Motor neuron (in vitro differentiated cells): ENCODE data around the gene PTPRD. TPM values are rescaled to one million over a fixed set of nuclear protein-coding genes. Genes with fewer than 3 reads are reported as not detected.
"Not testable (repeated sequence)": the region's sequence is repeated elsewhere in the genome, so short reads cannot be mapped to it uniquely, and the experiment has no call there.

Experiments used
- ATAC-seq, 8 experiments: fragments of 200-7000 bp; cut with Tn5 transposase; replicated peaks in 6 of 8; 2 replicates each; pipeline ENCODE4 v1.8.0; 2021; ENCODE audit warnings: mild to moderate bottlenecking in 8 of 8, moderate library complexity in 8 of 8
- H3K27ac ChIP-seq, 2 donors: fragments of 250-450 bp; sonication (Bioruptor Pico); 2 replicates each; pipeline ENCODE4 v1.9.0; 2021; ENCODE audit warnings: antibody characterized with exemption in 2 of 2, mild to moderate bottlenecking in 2 of 2, moderate library complexity in 1 of 2
- H3K4me1 ChIP-seq, 2 donors: fragments of 250-450 bp; sonication (Bioruptor Pico); replicated peaks in 1 of 2; 2 replicates each; pipeline ENCODE4 v1.6.1; 2021; ENCODE audit warnings: antibody characterized with exemption in 2 of 2, mild to moderate bottlenecking in 2 of 2, moderate library complexity in 1 of 2
- H3K4me3 ChIP-seq, 5 donors: fragments of 250-450 bp; sonication (Bioruptor Pico); 2 replicates each; pipeline ENCODE4 v1.9.0; 2021; ENCODE audit warnings: antibody characterized with exemption in 5 of 5, mild to moderate bottlenecking in 5 of 5, moderate library complexity in 4 of 5
- WGBS, 10 experiments: fragments of 450-650 bp; shearing (Covaris generic); methylation state at CpG; one replicate each; pipeline ENCODE4 v1.0.0; 2022; 5-methylcytosine and 5-hydroxymethylcytosine counted together
- in situ Hi-C, 9 experiments: fragments of 400-800 bp; cut with MboI; loops; one replicate each; pipeline ENCODE4 v1.15.0; 2021; ENCODE audit warnings: low sequenced_read_pairs in 9 of 9, low pct_unique_long_range_greater_than_20kb in 2 of 9; ENCODE audit not compliant: unreplicated experiment in 9 of 9
- total RNA-seq, 8 experiments: library from RNA; unstranded; fragments of 300-600 nt; gene quantifications; 2 replicates each; pipeline versions ENCODE4 v1.2.3 to v1.2.4, GENCODE V29; 2022

Gene PTPRD
- total RNA-seq, 8 experiments from 2014 or later: 0.15 to 175 (median 72.8) TPM

- H3K4me1 ChIP-seq: peaks cover 0 to 16% of the 10 kb centered on the region in 2 donors
- H3K27ac ChIP-seq: no peak overlapping the region
- in situ Hi-C loops: no loop called here
- no peak overlapping the region for H3K4me3 ChIP-seq
- WGBS, 10 experiments: 0 to 94% (median 55%) methylated on average over 1 to 4 of the region's 4 CpGs
- ATAC-seq: peak in 4 of 8 experiments; percentile 70 to 83 (median 72)
Measured at GRCh38 chr9:10443181-10443867, 169.5 kb downstream of the PTPRD start.

GRCh38 chr9:10438955-10439354 lies 173.8 kb downstream of the PTPRD start:
- Histone ChIP-seq H3K4me1 (peaks cover 0 to 16% of the 10 kb centered on the region in 2 donors), H3K4me3 (no peak overlapping the region), H3K27ac (no peak overlapping the region)
- in situ Hi-C loops: no loop called here
- no peak for ATAC-seq
- 0 to 100% (median 72%) methylated on average over 1 to 7 of the region's 7 CpGs for WGBS, 10 experiments

- 0 to 91% (median 83%) methylated on average over 1 to 4 of the region's 4 CpGs for WGBS, 10 experiments
- in situ Hi-C loops: no loop called here
- H3K4me1 ChIP-seq: no peaks in the 10 kb centered on the region
- H3K4me3 ChIP-seq: no peak overlapping the region
- ATAC-seq: no peak
- no peak overlapping the region for H3K27ac ChIP-seq
Measured at GRCh38 chr9:10436756-10437155, 176.0 kb downstream of the PTPRD start.

GRCh38 chr9:10434412-10434811 lies 178.4 kb downstream of the PTPRD start:
- Histone ChIP-seq H3K4me3 (no peak overlapping the region), H3K27ac (no peak overlapping the region), H3K4me1 (no peaks in the 10 kb centered on the region)
- in situ Hi-C loops: no loop called here
- WGBS, 10 experiments: 50 to 100% (median 90%) methylated on average over 1 of the region's 1 CpG; no CpG with 5 or more reads in 1 of the 10 experiments
- ATAC-seq: no peak

GRCh38 chr9:10411272-10411671 lies 201.5 kb downstream of the PTPRD start:
- Histone ChIP-seq H3K4me3 (no peak overlapping the region), H3K27ac (no peak overlapping the region), H3K4me1 (no peaks in the 10 kb centered on the region)
- in situ Hi-C loops: no loop called here
- no peak for ATAC-seq

GRCh38 chr9:10403283-10403682 lies 209.5 kb downstream of the PTPRD start:
- 0 to 100% (median 100%) methylated on average over 1 of the region's 1 CpG; no CpG with 5 or more reads in 2 of the 10 experiments for WGBS, 10 experiments
- no peak overlapping the region for H3K27ac ChIP-seq
- in situ Hi-C loops: no loop called here
- no peak overlapping the region for H3K4me3 ChIP-seq
- ATAC-seq: no peak
- H3K4me1 ChIP-seq: no peaks in the 10 kb centered on the region

- in situ Hi-C loops: no loop called here
Measured at GRCh38 chr9:10396615-10397014, 216.2 kb downstream of the PTPRD start.

GRCh38 chr9:10387282-10387681 lies 225.5 kb downstream of the PTPRD start:
- 0 to 100% (median 48%) methylated on average over 1 of the region's 1 CpG; no CpG with 5 or more reads in 4 of the 10 experiments for WGBS, 10 experiments

More at GRCh38 chr9:10396615-10397014, 216.2 kb downstream of the PTPRD start:
- peak in 5 of 8 experiments; percentile 69 to 96 (median 89) for ATAC-seq
- H3K4me3 ChIP-seq: no peak overlapping the region
- H3K27ac ChIP-seq: no peak overlapping the region
- 0 to 67% (median 37%) methylated on average over 1 to 2 of the region's 2 CpGs; no CpG with 5 or more reads in 4 of the 10 experiments for WGBS, 10 experiments
- H3K4me1 ChIP-seq: peaks cover 0 to 7% of the 10 kb centered on the region in 2 donors

GRCh38 chr9:10371824-10372223 lies 241.0 kb downstream of the PTPRD start:
- no peak overlapping the region for H3K4me3 ChIP-seq
- ATAC-seq: no peak
- in situ Hi-C loops: no loop called here

More at GRCh38 chr9:10387282-10387681, 225.5 kb downstream of the PTPRD start:
- in situ Hi-C loops: no loop called here
- Histone ChIP-seq H3K27ac (no peak overlapping the region), H3K4me3 (no peak overlapping the region), H3K4me1 (no peaks in the 10 kb centered on the region)
- ATAC-seq: no peak

GRCh38 chr9:10366171-10366779 lies 246.5 kb downstream of the PTPRD start:
- 0 to 100% (median 65%) methylated on average over 1 to 3 of the region's 3 CpGs; no CpG with 5 or more reads in 1 of the 10 experiments for WGBS, 10 experiments
- no peak overlapping the region for H3K27ac ChIP-seq
- ATAC-seq: peak; percentile 67 to 90 (median 73)
- in situ Hi-C loops: no loop called here
- H3K4me3 ChIP-seq: no peak overlapping the region
- H3K4me1 ChIP-seq: peaks cover 3 to 4% of the 10 kb centered on the region in 2 donors

More at GRCh38 chr9:10371824-10372223, 241.0 kb downstream of the PTPRD start:
- H3K27ac ChIP-seq: no peak overlapping the region
- peaks cover 3 to 11% of the 10 kb centered on the region in 2 donors for H3K4me1 ChIP-seq

GRCh38 chr9:10354591-10354990 lies 258.2 kb downstream of the PTPRD start:
- in situ Hi-C loops: no loop called here
- WGBS, 10 experiments: 25 to 100% (median 74%) methylated on average over 1 to 3 of the region's 3 CpGs
- no peak overlapping the region for H3K27ac ChIP-seq
- no peak overlapping the region for H3K4me3 ChIP-seq
- H3K4me1 ChIP-seq: peaks cover 0 to 17% of the 10 kb centered on the region in 2 donors
- peak in 1 of 8 experiments; percentile 22 for ATAC-seq

GRCh38 chr9:10345621-10346020 lies 267.2 kb downstream of the PTPRD start:
- H3K4me1 ChIP-seq, H3K27ac ChIP-seq, H3K4me3 ChIP-seq, ATAC-seq, in situ Hi-C loops: not testable (repeated sequence)
- WGBS, 10 experiments: 0 to 100% (median 80%) methylated on average over 1 to 4 of the region's 5 CpGs; no CpG with 5 or more reads in 4 of the 10 experiments

GRCh38 chr9:10341057-10341456 lies 271.7 kb downstream of the PTPRD start:
- WGBS, 10 experiments: 0 to 100% (median 87%) methylated on average over 1 to 2 of the region's 2 CpGs
- no peak for ATAC-seq
- H3K4me3 ChIP-seq: no peak overlapping the region
- H3K4me1 ChIP-seq: no peaks in the 10 kb centered on the region
- H3K27ac ChIP-seq: no peak overlapping the region
- in situ Hi-C loops: no loop called here

- no peak for ATAC-seq
- Histone ChIP-seq H3K4me3 (no peak overlapping the region), H3K4me1 (no peaks in the 10 kb centered on the region), H3K27ac (no peak overlapping the region)
- in situ Hi-C loops: no loop called here
Measured at GRCh38 chr9:10339152-10339551, 273.6 kb downstream of the PTPRD start.
